Esophagus squamous epithelium (tissue), 5 donors: Measurements from ENCODE around the gene SARNP. TPM values are rescaled to one million over a fixed set of nuclear protein-coding genes. Genes with fewer than 3 reads are reported as not detected.

ENCODE experiments used
- DNase-seq: peaks from one replicate; lab custom pipeline; 2025; lab: John Stamatoyannopoulos, UW
- H3K27ac ChIP-seq, 4 donors: fragments of 200-600 bp; sonication (generic); one replicate each; pipeline ENCODE4 v1.5.1; 2016 to 2019; ENCODE audit warnings: mild to moderate bottlenecking in 1 of 4
- H3K27me3 ChIP-seq, 4 donors: fragments of 200-600 bp; sonication (generic); 1 replicate in 3 of 4; 2 replicates in 1 of 4; pipeline versions ENCODE4 v1.5.1 to v1.6.0; 2017 to 2021; ENCODE audit warnings: antibody characterized with exemption in 1 of 4
- H3K36me3 ChIP-seq, 3 donors: fragments of 200-600 bp; sonication (generic); one replicate each; pipeline ENCODE4 v1.5.1; 2016 to 2019
- H3K4me1 ChIP-seq, 3 donors: fragments of 200-600 bp; sonication (generic); one replicate each; pipeline ENCODE4 v1.5.1; 2017 to 2019
- H3K4me3 ChIP-seq, 4 donors: fragments of 200-600 bp; sonication (generic); 1 replicate in 3 of 4; 2 replicates in 1 of 4; pipeline ENCODE4 v1.5.1; 2016 to 2019; ENCODE audit warnings: mild to moderate bottlenecking in 2 of 4, moderate library complexity in 1 of 4
- H3K9me3 ChIP-seq, 3 donors: fragments of 200-600 bp; sonication (generic); one replicate each; pipeline ENCODE4 v1.5.1; 2016 to 2019
- CTCF ChIP-seq, 6 experiments: fragments of 450-650 bp in 4 of 6; fragments of 200-600 bp in 2 of 6; sonication (generic) in 2 of 6; IDR thresholded peaks; one replicate each; pipeline ENCODE4 v1.5.1; 2016 to 2019; ENCODE audit warnings: antibody characterized with exemption in 6 of 6, mild to moderate bottlenecking in 4 of 6, moderate library complexity in 4 of 6
- POLR2A ChIP-seq, 4 donors: fragments of 450-650 bp; IDR thresholded peaks; one replicate each; pipeline ENCODE4 v1.6.1; 2017; ENCODE audit warnings: antibody characterized with exemption in 4 of 4, mild to moderate bottlenecking in 4 of 4, moderate library complexity in 3 of 4
- WGBS, 2 donors: methylation state at CpG; one replicate each; pipeline ENCODE4 v1.1.5; 2018; 5-methylcytosine and 5-hydroxymethylcytosine counted together
- intact Hi-C: fragments of 100-400 bp; cut with DNase I; formaldehyde crosslinking; loops from one replicate; pipeline ENCODE4 v1.15.0; 2022
- total RNA-seq, 4 donors: library from RNA; depleted of rRNA; stranded (reverse); fragments of >200 nt; gene quantifications; one replicate each; pipeline ENCODE4 v1.1.0, GENCODE V29; 2016
- donor health status: DM: yes; HTN: yes; CAD: no.

The SARNP gene
- total RNA-seq, 4 donors from 2014 or later: 22.6 to 60.1 (median 53.7) TPM

GRCh38 chr12:55861871-55862270, 44.3 kb upstream of the SARNP start:
- 84 to 87% methylated on average over 3 of the region's 3 CpGs for WGBS, 2 donors
- TF ChIP-seq POLR2A (IDR thresholded peaks at IDR 0.05) (no peak), CTCF (IDR thresholded peaks at IDR 0.05) (no peak)
- intact Hi-C loops: no loop called here

GRCh38 chr12:55861396-55861795, 43.9 kb upstream of the SARNP start:
- Histone ChIP-seq H3K4me1 (no peaks in the 10 kb centered on the region), H3K9me3 (peaks cover 0 to 12% (median 7%) of the 10 kb centered on the region in 3 donors), H3K27me3 (no peaks in the 10 kb centered on the region), H3K36me3 (no peaks in the 10 kb centered on the region), H3K27ac (no peak overlapping the region), H3K4me3 (no peak overlapping the region)
- WGBS, 2 donors: 81 to 82% methylated on average over 6 to 8 of the region's 8 CpGs
- no peak for DNase-seq
- TF ChIP-seq POLR2A (IDR thresholded peaks at IDR 0.05): no peak
- TF ChIP-seq CTCF (IDR thresholded peaks at IDR 0.05): no peak
- intact Hi-C loops: no loop called here

More at GRCh38 chr12:55861871-55862270, 44.3 kb upstream of the SARNP start:
- no peak overlapping the region for H3K4me3 ChIP-seq
- H3K36me3 ChIP-seq: no peaks in the 10 kb centered on the region
- peaks cover 0 to 12% (median 7%) of the 10 kb centered on the region in 3 donors for H3K9me3 ChIP-seq
- H3K4me1 ChIP-seq: no peaks in the 10 kb centered on the region
- no peak for DNase-seq
- no peak overlapping the region for H3K27ac ChIP-seq
- H3K27me3 ChIP-seq: no peaks in the 10 kb centered on the region

- 38 to 42% methylated on average over 1 of the region's 1 CpG for WGBS, 2 donors
- no peak for DNase-seq
Observed at GRCh38 chr12:55852740-55853139, 35.2 kb upstream of the SARNP start.

GRCh38 chr12:55850893-55851292, 33.4 kb upstream of the SARNP start:
- Histone ChIP-seq H3K9me3 (no peaks in the 10 kb centered on the region), H3K27ac (no peak overlapping the region), H3K27me3 (peaks cover 0 to 18% (median 0%) of the 10 kb centered on the region in 4 donors), H3K4me3 (no peak overlapping the region), H3K4me1 (peaks cover 0 to 25% (median 5%) of the 10 kb centered on the region in 3 donors), H3K36me3 (no peaks in the 10 kb centered on the region)
- WGBS, 2 donors: 88 to 100% methylated on average over 3 of the region's 3 CpGs
- intact Hi-C loops: no loop called here
- no peak for DNase-seq
- TF ChIP-seq POLR2A (IDR thresholded peaks at IDR 0.05) (no peak), CTCF (IDR thresholded peaks at IDR 0.05) (no peak)

More at GRCh38 chr12:55852740-55853139, 35.2 kb upstream of the SARNP start:
- no peaks in the 10 kb centered on the region for H3K9me3 ChIP-seq
- H3K36me3 ChIP-seq: no peaks in the 10 kb centered on the region
- H3K4me1 ChIP-seq: peaks cover 0 to 7% (median 5%) of the 10 kb centered on the region in 3 donors
- H3K27me3 ChIP-seq: peaks cover 0 to 18% (median 0%) of the 10 kb centered on the region in 4 donors
- no peak overlapping the region for H3K4me3 ChIP-seq
- no peak overlapping the region for H3K27ac ChIP-seq
- TF ChIP-seq POLR2A (IDR thresholded peaks at IDR 0.05): no peak
- TF ChIP-seq CTCF (IDR thresholded peaks at IDR 0.05): no peak
- intact Hi-C loops: no loop called here

- no peaks in the 10 kb centered on the region for H3K9me3 ChIP-seq
- intact Hi-C loops: no loop called here
- DNase-seq: no peak
- peaks cover 0 to 18% (median 0%) of the 10 kb centered on the region in 4 donors for H3K27me3 ChIP-seq
- H3K36me3 ChIP-seq: no peaks in the 10 kb centered on the region
- H3K27ac ChIP-seq: no peak overlapping the region
- no peak overlapping the region for H3K4me3 ChIP-seq
- TF ChIP-seq CTCF (IDR thresholded peaks at IDR 0.05) (no peak), POLR2A (IDR thresholded peaks at IDR 0.05) (no peak)
- peaks cover 0 to 25% (median 5%) of the 10 kb centered on the region in 3 donors for H3K4me1 ChIP-seq
- 14 to 30% methylated on average over 1 of the region's 1 CpG for WGBS, 2 donors
Observed at GRCh38 chr12:55850401-55850800, 32.9 kb upstream of the SARNP start.
